GM21367 (cell line): ENCODE measurements around the gene GOLGA8B.
A peak's percentile ranks its signal among the peaks of the same experiment; 100 is the strongest.
"Not testable (repeated sequence)": the region's sequence is repeated elsewhere in the genome, so short reads cannot be mapped to it uniquely, and the experiment has no call there.

Source experiments
- ATAC-seq: cut with Tn5 transposase; IDR thresholded peaks from one replicate; pipeline ENCODE4 v1.9.1; 2021; ENCODE audit not compliant: unreplicated experiment

GOLGA8B gene

GRCh38 chr15:34583399-34584329 is at the start of gene GOLGA8B:
Gene GOLGA8B, minus strand, starts transcription at chr15:34583651. Its CDS starts 47,739 bp downstream, at chr15:34535912.
- peak; percentile 48 for ATAC-seq

GRCh38 chr15:34633165-34633564 is 49.7 kb upstream of the GOLGA8B start:
- ATAC-seq, result not testable (repeated sequence)

GRCh38 chr15:34628577-34629152 is 45.2 kb upstream of the GOLGA8B start:
- ATAC-seq, result no peak

- ATAC-seq, result no peak
Observed at GRCh38 chr15:34625007-34625406, 41.6 kb upstream of the GOLGA8B start.

GRCh38 chr15:34621675-34622074 is 38.2 kb upstream of the GOLGA8B start:
- ATAC-seq, result no peak

GRCh38 chr15:34620814-34621213 is 37.4 kb upstream of the GOLGA8B start:
- ATAC-seq, result no peak

- no peak for ATAC-seq
Observed at GRCh38 chr15:34620142-34620541, 36.7 kb upstream of the GOLGA8B start.

GRCh38 chr15:34619151-34619550 is 35.7 kb upstream of the GOLGA8B start:
- no peak for ATAC-seq

- no peak for ATAC-seq
Observed at GRCh38 chr15:34618073-34618472, 34.6 kb upstream of the GOLGA8B start.

GRCh38 chr15:34616613-34617012 is 33.2 kb upstream of the GOLGA8B start:
- ATAC-seq, result no peak

- no peak for ATAC-seq
Observed at GRCh38 chr15:34613997-34614396, 30.5 kb upstream of the GOLGA8B start.

- no peak for ATAC-seq
Observed at GRCh38 chr15:34613301-34613700, 29.9 kb upstream of the GOLGA8B start.

GRCh38 chr15:34610354-34610753 is 26.9 kb upstream of the GOLGA8B start:
- ATAC-seq, result no peak

GRCh38 chr15:34609102-34610057 is 25.9 kb upstream of the GOLGA8B start:
- no peak for ATAC-seq

- ATAC-seq, result no peak
Observed at GRCh38 chr15:34608517-34608916, 25.1 kb upstream of the GOLGA8B start.

GRCh38 chr15:34607832-34608231 is 24.4 kb upstream of the GOLGA8B start:
- ATAC-seq, result no peak

GRCh38 chr15:34606545-34606944 is 23.1 kb upstream of the GOLGA8B start:
- ATAC-seq, result no peak

GRCh38 chr15:34606131-34606530 is 22.7 kb upstream of the GOLGA8B start:
- no peak for ATAC-seq

- no peak for ATAC-seq
Observed at GRCh38 chr15:34603095-34603494, 19.6 kb upstream of the GOLGA8B start.

- no peak for ATAC-seq
Observed at GRCh38 chr15:34600923-34601322, 17.5 kb upstream of the GOLGA8B start.
